ENCODE measurements around the gene POLD2.

POLD2 gene

GRCh38 chr7:44082541-44083207, 40.7 kb downstream of the POLD2 start:
- DNase-seq (ENCODE audit: low read depth in 2 of 2) = peak; percentile 93 to 94

GRCh38 chr7:44081266-44081748, 42.0 kb downstream of the POLD2 start:
- DNase-seq (ENCODE audit: low read depth in 2 of 2) = no peak

DNA sequence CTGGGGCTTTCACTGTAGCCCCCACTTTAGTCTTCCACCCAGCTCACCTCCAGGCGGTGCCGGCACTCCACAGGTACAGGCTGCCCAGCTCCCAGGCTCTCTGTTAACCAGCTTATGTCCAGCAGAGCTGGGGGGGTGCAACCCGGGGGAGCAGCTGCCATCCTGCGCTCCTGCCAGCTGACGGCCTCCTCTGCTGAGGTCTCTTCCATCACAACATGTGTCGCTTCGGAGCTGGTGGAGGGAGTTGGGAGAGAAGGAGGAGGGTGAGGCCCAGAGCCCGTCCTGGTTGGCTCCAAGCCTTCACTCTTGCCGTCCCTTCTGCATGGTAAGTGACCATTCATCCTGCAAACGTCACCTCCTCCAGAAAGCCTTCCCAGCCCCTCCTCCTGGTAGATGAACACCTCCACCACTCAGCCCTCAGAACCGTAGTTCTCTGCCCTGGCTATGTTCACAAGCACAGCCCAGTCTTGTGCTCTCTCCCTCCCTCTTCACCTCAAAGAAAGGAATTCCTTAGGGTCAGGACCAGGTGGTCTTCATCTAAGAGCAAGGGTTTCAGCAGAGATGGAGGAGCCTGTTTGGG, 42.6 kb downstream of the POLD2 start:
- no peak for DNase-seq (ENCODE audit: low read depth in 2 of 2)

GRCh38 chr7:44080118-44080517, 43.2 kb downstream of the POLD2 start:
- no peak for DNase-seq (ENCODE audit: low read depth in 2 of 2)

- DNase-seq (ENCODE audit: low read depth in 2 of 2) = no peak
These were observed 43.9 kb downstream of the POLD2 start for GRCh38 chr7:44079331-44080021.

- no peak for DNase-seq (ENCODE audit: low read depth in 2 of 2)
These were observed 44.8 kb downstream of the POLD2 start for GRCh38 chr7:44078521-44078920.

- DNase-seq (ENCODE audit: low read depth in 2 of 2) = no peak
These were observed 45.7 kb downstream of the POLD2 start for GRCh38 chr7:44077681-44078091.

DNA sequence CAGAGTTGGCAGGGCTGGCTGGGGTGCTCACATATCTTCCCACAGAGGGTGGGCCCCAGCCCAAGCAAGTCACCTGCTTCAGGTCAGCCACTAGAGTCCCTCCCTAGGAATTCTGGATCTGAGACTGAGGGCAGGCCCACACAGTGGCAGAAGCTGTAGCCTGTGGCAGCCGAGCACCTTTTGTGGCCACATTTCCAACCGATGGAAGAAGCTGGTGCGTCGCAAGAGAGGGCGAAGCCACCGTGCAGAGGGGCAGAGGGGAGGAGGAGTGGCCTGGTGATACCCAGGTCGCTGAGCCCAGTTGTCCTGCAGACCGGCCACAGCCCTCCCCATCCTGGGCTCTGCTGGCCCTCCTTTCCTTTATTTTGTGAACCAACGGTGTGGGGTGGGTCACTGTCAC, 46.3 kb downstream of the POLD2 start:
- DNase-seq (ENCODE audit: low read depth in 2 of 2) = no peak

DNA sequence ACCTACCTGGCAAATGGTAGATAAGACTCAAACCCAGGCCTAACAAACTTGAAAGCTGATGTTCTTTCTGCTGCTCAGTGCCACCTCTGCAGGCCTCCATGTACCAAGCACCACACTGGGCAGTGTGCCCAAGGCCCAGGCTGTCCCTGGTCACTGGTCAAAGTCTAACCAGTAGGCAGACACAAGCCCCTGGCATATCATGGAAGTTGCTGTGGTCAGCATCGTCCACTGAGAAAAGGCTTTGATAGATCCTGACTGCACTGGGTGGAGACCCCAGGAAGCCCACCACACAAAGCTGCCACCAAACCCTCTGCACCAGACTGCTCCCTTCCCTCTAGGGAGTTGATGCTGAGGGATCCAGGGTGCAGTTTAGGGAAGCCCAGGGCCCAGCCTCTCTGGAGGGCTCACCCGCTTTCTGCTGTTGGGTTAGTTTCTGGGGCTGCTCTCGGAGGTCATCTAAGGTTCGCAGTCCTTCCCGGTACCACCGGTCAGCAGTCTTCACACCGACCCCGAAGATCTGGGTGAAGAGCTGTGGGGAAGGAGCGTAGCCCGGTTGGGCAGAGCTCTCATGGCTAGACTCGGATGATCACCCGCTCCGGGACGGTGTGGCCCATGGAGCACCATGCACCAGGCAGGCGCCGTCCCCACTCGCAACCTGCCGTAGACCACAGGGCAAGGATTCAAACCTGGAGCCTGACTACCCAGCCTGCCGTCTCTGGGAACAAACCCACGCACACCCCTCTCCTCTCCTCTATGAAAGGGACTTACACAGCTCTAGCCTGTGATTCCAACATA, 47.0 kb downstream of the POLD2 start:
- no peak for DNase-seq (ENCODE audit: low read depth in 2 of 2)

GRCh38 chr7:44075296-44076075, 47.9 kb downstream of the POLD2 start:
- DNase-seq (ENCODE audit: low read depth in 2 of 2) = no peak

DNA sequence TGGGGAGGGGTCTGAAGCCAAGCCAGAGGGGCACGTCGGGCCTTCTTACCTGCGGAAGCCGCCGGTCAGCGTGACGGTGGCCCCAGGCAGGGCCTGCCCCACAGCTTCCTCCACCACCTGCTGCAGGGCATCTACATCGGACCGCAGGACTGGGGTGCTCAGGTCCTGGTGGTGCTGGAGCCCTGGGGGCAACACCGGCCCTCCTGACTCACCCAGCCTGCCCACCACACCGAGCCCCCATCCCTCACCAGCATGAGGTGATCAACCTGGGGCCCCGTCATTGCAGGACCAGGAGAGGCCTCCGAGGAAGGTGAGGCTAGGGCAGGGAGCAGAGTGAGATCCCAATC, 49.0 kb downstream of the POLD2 start:
- DNase-seq (ENCODE audit: low read depth in 2 of 2) = no peak

- peak; percentile 18 to 49 for DNase-seq (ENCODE audit: low read depth in 2 of 2)
These were observed 49.5 kb downstream of the POLD2 start for GRCh38 chr7:44073664-44074348.

DNA sequence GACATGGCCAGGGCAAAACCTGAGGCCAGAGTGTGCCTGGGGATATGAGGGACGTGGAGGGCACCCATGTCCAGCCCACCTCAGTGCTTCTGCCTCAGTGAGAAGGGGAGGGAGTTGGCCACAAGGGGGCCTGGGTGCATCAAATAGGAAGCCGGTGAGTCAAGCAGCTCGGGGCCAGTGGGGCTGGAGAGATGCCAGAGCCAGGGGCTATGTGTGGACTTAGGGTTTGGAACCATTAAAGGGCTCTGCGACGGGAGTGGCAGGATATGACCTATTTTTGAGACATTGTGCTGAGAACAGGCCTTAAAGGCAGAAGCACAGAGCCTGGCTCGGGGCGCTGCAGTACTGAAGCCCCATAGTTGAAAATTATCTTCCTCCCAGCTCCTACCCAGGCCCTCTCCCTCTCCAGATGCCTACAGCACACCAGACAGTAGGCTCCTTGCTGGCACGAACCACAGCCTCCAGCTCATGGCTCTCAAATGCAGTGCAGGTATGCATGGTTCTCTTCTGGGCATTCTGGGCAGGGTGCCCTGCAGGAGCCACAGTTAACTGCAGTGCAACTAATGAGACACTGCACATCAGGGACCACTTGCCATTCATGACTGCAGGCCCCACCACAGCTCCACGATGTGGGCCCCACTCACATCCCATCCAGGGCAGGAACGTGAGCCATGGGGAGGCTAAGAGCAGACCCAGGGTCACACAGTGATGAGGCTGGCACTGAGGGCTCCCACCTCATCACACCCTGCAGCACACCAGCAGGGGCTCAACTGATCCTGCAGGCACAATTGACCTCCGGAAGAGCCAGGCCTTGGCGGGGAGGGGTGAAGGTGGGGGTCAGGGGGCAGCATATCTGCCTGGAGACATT, 50.8 kb downstream of the POLD2 start:
- DNase-seq (ENCODE audit: low read depth in 2 of 2) = no peak

GRCh38 chr7:44071726-44072363, 51.5 kb downstream of the POLD2 start:
- no peak for DNase-seq (ENCODE audit: low read depth in 2 of 2)

DNA sequence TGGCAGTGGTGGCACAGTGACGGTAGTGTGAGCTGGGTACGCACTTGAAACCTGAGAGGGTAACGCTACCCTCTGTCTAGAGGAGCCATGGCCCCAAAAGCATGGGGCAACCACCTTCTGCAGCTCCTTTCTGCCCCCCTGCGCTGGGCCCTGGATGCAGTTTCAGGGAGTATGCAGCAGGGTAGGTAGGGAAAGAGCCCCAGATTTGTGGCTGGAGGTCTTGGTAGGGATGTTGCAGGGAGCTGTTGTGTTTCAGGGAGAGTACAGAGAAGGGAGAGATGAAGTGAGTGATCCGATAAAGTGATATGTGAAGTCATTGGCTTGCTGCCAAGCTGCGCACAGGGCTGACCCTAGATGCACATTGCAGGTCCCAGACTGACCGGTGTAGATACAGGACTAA, 55.3 kb downstream of the POLD2 start:
- DNase-seq (ENCODE audit: low read depth in 2 of 2) = no peak

- DNase-seq (ENCODE audit: low read depth in 2 of 2) = no peak
These were observed 56.0 kb downstream of the POLD2 start for GRCh38 chr7:44067064-44067951.

GRCh38 chr7:44066494-44067063, 56.8 kb downstream of the POLD2 start:
- DNase-seq (ENCODE audit: low read depth in 2 of 2) = no peak

GRCh38 chr7:44066111-44066460, 57.3 kb downstream of the POLD2 start:
- DNase-seq (ENCODE audit: low read depth in 2 of 2) = no peak
